ENCODE data around the gene VCL. TPM values are rescaled to one million over a fixed set of nuclear protein-coding genes. Genes with fewer than 3 reads are reported as not detected.

Gene VCL
- total RNA-seq, 4 donors from 2014 or later = 71.9 to 151 (median 112) TPM

- Histone ChIP-seq H3K27me3 (no peaks in the 10 kb centered on the region), H3K9me3 (no peaks in the 10 kb centered on the region), H3K4me3 (replicated peaks in 1 of 3) (no peak overlapping the region), H3K4me1 (peaks cover 18 to 31% of the 10 kb centered on the region in 2 donors), H3K36me3 (no peaks in the 10 kb centered on the region), H3K27ac (peak overlapping the region; percentile 21 to 66 (median 45))
- WGBS, 2 donors = 88 to 92% methylated on average over 5 of the region's 5 CpGs
- intact Hi-C loops (cut with DNase I) = no loop called here
- DNase-seq = no peak
- TF ChIP-seq POLR2A (IDR thresholded peaks at IDR 0.05) = no peak
- TF ChIP-seq, protein P1, sequence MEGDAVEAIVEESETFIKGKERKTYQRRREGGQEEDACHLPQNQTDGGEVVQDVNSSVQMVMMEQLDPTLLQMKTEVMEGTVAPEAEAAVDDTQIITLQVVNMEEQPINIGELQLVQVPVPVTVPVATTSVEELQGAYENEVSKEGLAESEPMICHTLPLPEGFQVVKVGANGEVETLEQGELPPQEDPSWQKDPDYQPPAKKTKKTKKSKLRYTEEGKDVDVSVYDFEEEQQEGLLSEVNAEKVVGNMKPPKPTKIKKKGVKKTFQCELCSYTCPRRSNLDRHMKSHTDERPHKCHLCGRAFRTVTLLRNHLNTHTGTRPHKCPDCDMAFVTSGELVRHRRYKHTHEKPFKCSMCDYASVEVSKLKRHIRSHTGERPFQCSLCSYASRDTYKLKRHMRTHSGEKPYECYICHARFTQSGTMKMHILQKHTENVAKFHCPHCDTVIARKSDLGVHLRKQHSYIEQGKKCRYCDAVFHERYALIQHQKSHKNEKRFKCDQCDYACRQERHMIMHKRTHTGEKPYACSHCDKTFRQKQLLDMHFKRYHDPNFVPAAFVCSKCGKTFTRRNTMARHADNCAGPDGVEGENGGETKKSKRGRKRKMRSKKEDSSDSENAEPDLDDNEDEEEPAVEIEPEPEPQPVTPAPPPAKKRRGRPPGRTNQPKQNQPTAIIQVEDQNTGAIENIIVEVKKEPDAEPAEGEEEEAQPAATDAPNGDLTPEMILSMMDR (IDR thresholded peaks at IDR 0.05) = no peak
These were observed 30.4 kb upstream of the VCL start for GRCh38 chr10:73967544-73967943.

GRCh38 chr10:73968098-73968521 is 29.8 kb upstream of the VCL start:
- Histone ChIP-seq H3K4me3 (replicated peaks in 1 of 3) (no peak overlapping the region), H3K27ac (peak overlapping the region; percentile 45 to 66 (median 55)), H3K4me1 (peaks cover 18 to 31% of the 10 kb centered on the region in 2 donors), H3K9me3 (no peaks in the 10 kb centered on the region), H3K36me3 (no peaks in the 10 kb centered on the region), H3K27me3 (no peaks in the 10 kb centered on the region)
- intact Hi-C loops (cut with DNase I) = no loop called here
- peak in 1 of 2 donors; percentile 46 for TF ChIP-seq POLR2A (IDR thresholded peaks at IDR 0.05)
- TF ChIP-seq, protein P1 (IDR thresholded peaks at IDR 0.05) = no peak
- peak; percentile 80 to 89 for DNase-seq
- WGBS, 2 donors = 11 to 20% methylated on average over 6 of the region's 6 CpGs

GRCh38 chr10:73969224-73969841 is 28.6 kb upstream of the VCL start:
- Histone ChIP-seq H3K4me1 (peaks cover 18 to 31% of the 10 kb centered on the region in 2 donors), H3K27me3 (no peaks in the 10 kb centered on the region), H3K9me3 (no peaks in the 10 kb centered on the region), H3K4me3 (replicated peaks in 1 of 3) (no peak overlapping the region), H3K36me3 (no peaks in the 10 kb centered on the region), H3K27ac (no peak overlapping the region)
- DNase-seq = no peak
- TF ChIP-seq, protein P1 (IDR thresholded peaks at IDR 0.05) = no peak
- TF ChIP-seq POLR2A (IDR thresholded peaks at IDR 0.05) = no peak
- WGBS, 2 donors = 85 to 92% methylated on average over 5 of the region's 5 CpGs
- intact Hi-C loops (cut with DNase I) = no loop called here

GRCh38 chr10:73970845-73971244 is 27.1 kb upstream of the VCL start:
- no peaks in the 10 kb centered on the region for H3K27me3 ChIP-seq
- 82 to 87% methylated on average over 2 of the region's 2 CpGs for WGBS, 2 donors
- H3K27ac ChIP-seq = no peak overlapping the region
- TF ChIP-seq POLR2A (IDR thresholded peaks at IDR 0.05) = no peak
- TF ChIP-seq, protein P1 (IDR thresholded peaks at IDR 0.05) = no peak
- no peak for DNase-seq
- intact Hi-C loops (cut with DNase I) = no loop called here
- H3K4me1 ChIP-seq = peaks cover 15 to 25% of the 10 kb centered on the region in 2 donors
- H3K4me3 ChIP-seq (replicated peaks in 1 of 3) = no peak overlapping the region
- no peaks in the 10 kb centered on the region for H3K9me3 ChIP-seq
- H3K36me3 ChIP-seq = no peaks in the 10 kb centered on the region

GRCh38 chr10:73971636-73972354 is 26.1 kb upstream of the VCL start:
- 94 to 96% methylated on average over 2 of the region's 2 CpGs for WGBS, 2 donors

More at GRCh38 chr10:73971636-73972354, 26.1 kb upstream of the VCL start:
- no peak overlapping the region for H3K27ac ChIP-seq
- no peaks in the 10 kb centered on the region for H3K36me3 ChIP-seq
- peaks cover 10 to 17% of the 10 kb centered on the region in 2 donors for H3K4me1 ChIP-seq
- H3K9me3 ChIP-seq = no peaks in the 10 kb centered on the region
- no peak for DNase-seq
- TF ChIP-seq, protein P1 (IDR thresholded peaks at IDR 0.05) = no peak
- no peak for TF ChIP-seq POLR2A (IDR thresholded peaks at IDR 0.05)
- intact Hi-C loops (cut with DNase I) = no loop called here
- H3K4me3 ChIP-seq (replicated peaks in 1 of 3) = no peak overlapping the region
- no peaks in the 10 kb centered on the region for H3K27me3 ChIP-seq

All from thyroid gland (tissue), 4 donors.